Mesenteric fat pad (tissue), 1 donor: ENCODE results near the gene GALC. TPM values are rescaled to one million over a fixed set of nuclear protein-coding genes. Genes with fewer than 3 reads are reported as not detected.

Experiments used
- DNase-seq: peaks from one replicate; pipeline ENCODE4 v3.0.0-alpha.2; 2020; ENCODE audit warnings: low spot score
- total RNA-seq: library from RNA; stranded (reverse); fragmentation: NEBNext Ultra II Directional; extraction: Animal tissue kit (Norgen Biotek cat#: 25700); gene quantifications from one replicate; pipeline ENCODE4 v1.2.1, GENCODE V29; 2021
- donor health status: DM: yes; HTN: yes; CAD: no.

GALC gene
- total RNA-seq, 1 donor from 2014 or later = 26.8 TPM

GRCh38 chr14:88007608-88008007, 14.6 kb upstream of the GALC start:
- no peak for DNase-seq

DNA sequence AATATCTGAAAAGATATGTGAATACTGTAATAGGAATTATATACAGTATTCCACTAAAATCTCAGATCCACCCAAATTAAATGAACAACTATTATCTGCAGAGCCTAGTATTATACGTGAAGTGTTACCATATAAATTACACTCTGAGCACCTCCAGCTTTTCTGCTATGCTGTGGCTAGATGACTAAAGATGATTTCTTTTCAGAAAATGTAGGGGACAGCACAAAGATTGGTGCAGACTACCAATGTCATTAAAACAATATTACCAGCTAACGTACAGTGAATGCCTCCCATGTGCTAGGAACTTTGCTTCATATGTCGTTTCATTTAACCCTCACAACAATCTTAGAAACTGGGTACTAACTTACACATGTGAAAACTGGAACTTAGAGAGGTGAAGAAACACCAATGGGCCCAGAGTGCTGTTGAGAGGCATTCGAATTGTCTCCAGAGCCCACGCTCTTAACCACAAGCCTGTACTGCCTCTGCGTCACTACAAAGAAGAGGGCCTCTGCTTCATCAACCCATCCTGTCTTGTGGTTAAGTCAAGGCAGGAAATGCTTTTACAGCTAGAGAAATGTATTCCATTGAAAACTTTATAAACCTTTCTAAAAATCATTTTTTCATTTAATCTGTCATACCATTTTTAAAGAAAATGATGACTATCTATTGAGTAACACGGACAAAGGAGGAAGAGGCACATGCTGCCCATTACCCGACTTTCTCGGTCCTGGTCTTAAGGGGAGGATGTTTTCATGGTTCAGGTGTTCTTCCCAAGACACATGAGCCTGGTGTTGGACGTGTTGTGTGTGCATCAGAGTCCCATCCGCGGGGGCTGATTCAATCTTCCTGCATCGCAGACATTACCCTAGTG, 13.2 kb upstream of the GALC start:
- DNase-seq = no peak

DNA sequence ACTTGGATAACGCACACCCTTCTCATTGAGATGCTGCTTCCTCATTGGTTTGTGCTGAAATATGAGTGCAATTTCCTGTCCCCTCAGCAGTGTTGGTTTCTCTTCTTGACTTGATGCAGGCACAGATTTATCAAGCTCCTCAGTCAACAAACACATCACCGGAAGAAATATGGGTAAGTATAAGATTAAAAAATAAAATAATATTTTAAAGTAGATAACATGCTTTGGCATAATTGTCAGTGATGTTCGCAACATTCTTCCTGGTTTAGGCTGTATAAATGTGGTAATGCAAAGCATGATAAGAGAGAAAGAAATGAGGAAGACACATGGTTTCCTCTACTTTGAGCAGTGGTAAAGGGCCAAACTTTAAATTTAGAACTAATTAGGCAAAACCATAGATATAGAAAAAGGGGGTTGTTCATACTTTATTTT, 12.1 kb upstream of the GALC start, which contains the start of gene GPR65:
Gene GPR65, plus strand, starts transcription at position 86 of the 432 bp plus-strand sequence. CDS start 5,713 bp downstream, outside the sequence.
- no peak for DNase-seq

DNA sequence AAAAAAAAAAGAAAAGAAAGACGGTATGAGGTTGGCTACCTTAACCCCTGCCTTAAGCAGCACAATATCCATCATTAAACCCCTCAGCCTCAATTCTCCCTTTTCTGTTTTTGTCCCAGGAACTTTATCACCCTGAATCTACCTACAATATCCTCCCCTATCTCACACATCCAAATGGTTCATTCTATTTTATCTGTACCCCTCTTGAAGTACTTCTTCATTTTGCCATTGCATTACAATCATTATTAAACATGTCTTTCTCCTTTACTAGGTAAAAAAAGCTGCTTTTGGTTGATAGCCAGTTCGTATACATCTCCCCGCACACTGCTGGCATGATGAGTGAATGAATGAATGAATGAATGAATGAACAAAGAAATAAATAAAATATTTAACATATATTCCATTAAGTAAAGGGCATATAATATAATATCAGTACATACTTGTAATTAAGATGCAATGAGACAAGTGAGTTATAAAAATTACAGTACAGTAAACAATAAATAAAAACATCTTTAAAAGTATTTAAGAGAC, 11.6 kb upstream of the GALC start:
- no peak for DNase-seq

DNA sequence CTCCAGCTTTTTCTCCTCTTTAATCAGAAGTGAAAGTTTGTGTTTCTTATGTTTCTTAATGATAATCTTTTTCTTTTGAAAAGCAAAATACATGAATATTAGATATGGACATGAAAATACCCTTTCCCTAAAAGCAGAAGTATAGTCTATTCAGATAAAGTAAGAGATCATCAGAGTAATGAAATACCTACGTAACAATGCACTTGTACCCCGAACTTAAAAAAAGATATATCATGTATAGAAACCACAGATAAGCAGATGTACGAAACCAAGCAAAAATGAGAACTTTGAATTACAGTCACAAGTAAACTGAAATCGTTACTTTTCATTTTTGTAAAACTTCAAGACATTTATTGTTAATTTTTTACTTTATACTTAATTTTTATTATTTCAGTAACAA, 10.4 kb upstream of the GALC start:
- DNase-seq = no peak

GRCh38 chr14:88002421-88003075, 9.6 kb upstream of the GALC start:
- DNase-seq = no peak

DNA sequence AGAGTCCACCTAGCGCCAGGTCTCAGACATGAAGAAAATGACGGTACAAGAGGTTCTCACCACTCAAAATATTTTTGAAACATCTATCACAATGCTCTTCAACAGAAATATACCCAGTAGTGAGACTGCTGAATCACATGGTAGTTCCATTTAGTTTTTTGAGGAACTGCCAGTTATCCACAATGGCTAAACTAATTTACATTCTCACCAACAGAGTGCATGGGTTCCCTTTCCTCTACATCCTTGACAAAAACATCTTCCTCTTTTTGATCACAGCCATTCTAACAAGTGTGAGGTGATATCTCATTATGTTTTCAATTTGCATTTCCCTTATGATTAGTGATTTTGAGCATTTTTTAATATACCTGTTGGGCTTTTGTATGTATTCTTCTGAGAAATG, 6.3 kb upstream of the GALC start:
- DNase-seq = no peak

DNA sequence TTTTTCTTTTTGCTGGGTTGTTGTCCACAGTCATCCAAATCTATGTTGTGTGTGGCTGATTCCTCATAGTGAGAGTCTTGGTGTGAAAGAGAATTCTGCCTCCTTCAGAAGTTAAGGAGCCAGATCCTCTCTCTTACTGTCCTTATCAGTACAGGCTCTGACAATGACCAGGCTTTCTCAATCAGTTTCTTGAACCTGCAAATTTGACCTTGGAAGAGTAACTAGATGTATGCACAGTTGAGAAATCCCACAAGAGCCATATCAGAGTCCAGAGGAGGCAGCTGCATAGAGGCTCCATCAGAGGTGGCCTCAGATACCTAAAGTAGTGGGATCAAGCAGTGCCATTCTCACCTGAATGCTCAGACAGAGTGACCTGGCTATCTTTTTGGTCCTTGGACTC, 5.5 kb upstream of the GALC start:
- DNase-seq = no peak

GRCh38 chr14:87996291-87996592, 3.3 kb upstream of the GALC start:
- no peak for DNase-seq

- no peak for DNase-seq
These were observed 2.7 kb upstream of the GALC start for GRCh38 chr14:87995500-87996290.

GRCh38 chr14:87994974-87995373, 2.0 kb upstream of the GALC start:
- DNase-seq = no peak

GRCh38 chr14:87992346-87992717, 650 bp downstream of the GALC start:
- DNase-seq = no peak

DNA sequence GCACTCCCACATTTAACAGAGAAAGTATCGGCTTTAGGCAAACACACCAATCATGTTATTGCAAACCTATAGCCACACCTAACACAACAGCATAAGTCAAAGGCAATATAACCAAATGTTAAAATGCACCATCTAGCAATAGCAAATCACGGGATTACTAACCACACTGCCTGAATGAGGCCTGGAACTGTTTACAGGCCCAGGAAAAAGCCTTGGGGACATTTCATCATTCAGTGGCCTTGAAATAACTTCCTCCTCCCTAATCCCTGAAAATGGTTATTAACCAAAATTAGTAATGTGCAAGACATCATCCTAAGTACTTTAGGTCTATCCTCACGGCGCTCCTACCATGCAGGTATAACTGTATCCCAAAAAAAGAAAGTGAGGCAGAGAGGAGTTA, 2.3 kb downstream of the GALC start:
- DNase-seq = no peak

- no peak for DNase-seq
These were observed 3.1 kb downstream of the GALC start for GRCh38 chr14:87989956-87990299.

DNA sequence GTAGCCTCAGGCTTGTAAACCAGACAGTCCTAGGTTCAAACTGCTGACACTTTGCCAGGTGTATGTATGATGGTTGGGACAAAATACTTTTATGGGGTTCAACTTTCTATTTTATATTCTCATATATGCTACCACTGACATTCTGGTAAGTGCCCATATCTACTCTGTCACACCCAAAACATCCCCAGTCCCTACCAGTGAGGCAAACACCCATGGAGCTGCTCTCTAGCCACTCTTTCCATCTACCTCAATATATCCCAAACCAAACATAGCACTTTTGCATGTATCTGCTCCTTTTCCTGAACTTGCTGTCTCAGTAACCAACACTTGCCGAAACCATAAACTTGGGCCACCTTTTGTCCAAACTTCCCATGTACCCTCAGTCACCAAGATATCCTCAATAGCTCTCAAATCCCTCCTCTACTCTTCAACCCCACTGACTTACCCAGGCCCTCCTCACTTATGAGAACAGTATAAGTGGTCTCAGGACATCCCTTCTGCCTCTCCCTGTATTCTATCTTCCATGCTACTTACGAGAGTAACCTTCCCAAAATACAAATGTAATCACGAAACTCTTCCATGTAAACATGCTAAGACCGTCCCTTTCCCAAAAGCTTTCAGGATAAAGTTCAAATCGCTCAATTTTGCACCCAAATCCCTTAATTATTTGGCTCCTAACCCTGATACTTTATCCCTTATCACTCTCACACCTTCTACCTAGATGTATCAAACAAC, 3.6 kb downstream of the GALC start:
- no peak for DNase-seq

DNA sequence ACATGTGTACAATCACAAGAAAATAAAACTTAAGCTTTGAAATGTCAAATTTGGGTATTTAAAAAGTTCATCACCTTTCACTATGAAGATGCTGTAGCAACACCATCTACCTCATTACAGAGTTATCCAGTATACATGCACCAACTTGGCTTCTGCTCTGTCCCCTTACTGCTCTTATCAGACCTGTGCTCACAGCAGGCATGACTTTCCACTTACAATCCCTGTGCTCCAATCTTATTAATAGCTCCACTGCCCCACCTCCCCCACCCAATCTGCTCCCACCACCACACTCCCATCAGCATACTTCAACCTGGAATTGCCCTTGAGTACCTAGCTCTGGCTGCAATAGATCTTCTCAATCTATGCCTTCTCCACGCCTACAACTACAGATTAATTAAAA, 13.3 kb downstream of the GALC start:
- DNase-seq = no peak

DNA sequence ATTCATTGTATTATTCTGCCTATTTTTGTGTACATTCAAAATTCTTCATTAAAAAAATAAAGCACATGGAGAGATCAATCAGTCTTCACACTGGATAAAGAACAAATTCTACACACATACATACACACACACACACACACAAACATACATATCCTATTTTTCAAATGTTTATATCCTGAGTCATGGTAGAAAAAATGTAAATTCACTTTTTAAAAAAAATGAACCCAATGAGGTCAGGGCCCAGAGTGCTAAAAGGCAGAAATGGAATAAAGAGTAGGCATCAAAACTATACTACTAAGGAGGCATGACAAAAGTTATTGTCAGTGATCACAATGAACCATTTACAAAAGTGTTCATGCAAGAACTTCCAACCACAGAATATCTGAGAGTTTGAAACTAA, 17.3 kb downstream of the GALC start:
- no peak for DNase-seq

DNA sequence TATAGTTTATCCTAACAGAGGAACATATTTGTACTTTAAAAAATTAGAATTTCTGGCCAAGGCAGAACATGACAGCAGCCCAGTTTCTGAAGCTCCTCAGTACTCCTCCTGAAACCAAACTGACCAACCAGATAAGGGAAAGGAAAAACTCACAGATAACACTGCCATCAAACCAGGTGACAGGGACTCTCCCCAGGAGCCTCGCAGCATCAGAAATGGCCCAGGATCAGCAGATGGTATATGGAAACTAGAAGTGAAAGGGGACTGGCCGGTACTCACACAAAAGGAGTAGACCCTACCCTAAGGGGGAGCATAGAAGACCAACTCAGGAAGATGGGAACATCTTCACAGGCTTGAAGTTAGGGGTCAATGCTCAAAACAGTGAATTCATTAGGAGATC, 22.0 kb downstream of the GALC start:
- no peak for DNase-seq

DNA sequence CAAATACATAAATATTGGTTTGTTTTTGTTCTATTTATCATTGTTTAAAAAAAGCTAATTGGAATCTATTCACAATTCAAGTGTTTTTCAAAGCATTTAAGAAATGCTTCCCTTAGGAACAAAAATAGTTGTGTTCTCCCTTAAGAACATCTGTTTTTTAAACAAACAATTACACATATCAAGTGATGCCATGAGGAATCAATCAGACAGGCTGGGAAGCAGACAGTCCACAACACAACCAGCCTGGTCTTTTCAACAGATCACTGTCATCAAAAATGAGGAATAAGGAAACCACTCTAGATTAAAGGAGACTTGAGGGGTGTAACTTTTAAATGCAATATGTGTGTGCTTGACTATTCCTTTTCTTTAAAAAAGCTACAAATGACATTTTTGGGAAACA, 25.5 kb downstream of the GALC start:
- DNase-seq = no peak

GRCh38 chr14:87966816-87967215, 26.2 kb downstream of the GALC start:
- DNase-seq = no peak

- no peak for DNase-seq
These were observed 31.7 kb downstream of the GALC start for GRCh38 chr14:87961246-87961645.
